NOMO-1 (cell line): ENCODE measurements around the gene ATG4A.

Experiments
- DNase-seq, 2 experiments: peaks; one replicate each; lab custom pipeline; 2025; ENCODE audit not compliant: unreplicated experiment in 2 of 2; lab: John Stamatoyannopoulos, UW

ATG4A gene

DNA sequence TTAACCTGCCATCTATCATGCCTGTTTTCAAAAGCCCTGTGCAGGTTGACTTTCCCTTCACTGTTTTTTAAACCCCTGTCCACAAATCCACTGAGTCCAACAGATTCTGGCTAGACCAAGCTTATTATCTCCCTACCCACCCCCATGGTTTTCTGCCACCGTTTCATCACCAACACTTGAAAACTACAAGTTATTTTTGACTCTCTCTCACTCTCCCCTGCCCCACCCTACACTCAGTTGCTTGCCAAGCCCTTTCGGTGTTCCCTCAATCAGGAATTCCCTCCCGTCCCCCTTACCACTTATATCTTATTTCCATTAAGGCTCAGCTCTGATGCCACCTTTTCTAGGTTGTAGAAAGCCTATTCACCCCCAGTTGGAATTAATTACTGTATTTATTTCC lies 29.7 kb downstream of the ATG4A start:
- DNase-seq = no peak

DNA sequence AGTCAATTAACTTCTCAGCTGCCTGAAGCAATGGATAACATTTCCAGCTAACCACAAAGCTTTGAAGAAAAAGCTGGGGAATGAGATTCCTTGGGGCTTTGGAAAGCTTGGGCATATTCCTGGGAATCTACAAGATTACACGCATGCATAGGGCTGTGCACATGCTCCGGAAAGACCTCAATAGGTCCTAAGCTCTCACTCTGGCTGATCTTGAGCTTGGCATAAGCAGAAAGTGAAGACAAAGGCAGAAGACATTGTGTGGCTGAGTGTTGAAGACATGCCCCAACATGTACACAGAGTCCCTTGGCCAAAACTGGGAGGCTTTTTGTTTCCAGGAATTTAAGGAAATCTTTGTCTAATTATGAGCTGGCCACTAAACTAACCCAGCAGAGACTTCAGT lies 31.2 kb downstream of the ATG4A start:
- DNase-seq = no peak

GRCh38 chrX:108123591-108124366 lies 32.2 kb downstream of the ATG4A start:
- no peak for DNase-seq

DNA sequence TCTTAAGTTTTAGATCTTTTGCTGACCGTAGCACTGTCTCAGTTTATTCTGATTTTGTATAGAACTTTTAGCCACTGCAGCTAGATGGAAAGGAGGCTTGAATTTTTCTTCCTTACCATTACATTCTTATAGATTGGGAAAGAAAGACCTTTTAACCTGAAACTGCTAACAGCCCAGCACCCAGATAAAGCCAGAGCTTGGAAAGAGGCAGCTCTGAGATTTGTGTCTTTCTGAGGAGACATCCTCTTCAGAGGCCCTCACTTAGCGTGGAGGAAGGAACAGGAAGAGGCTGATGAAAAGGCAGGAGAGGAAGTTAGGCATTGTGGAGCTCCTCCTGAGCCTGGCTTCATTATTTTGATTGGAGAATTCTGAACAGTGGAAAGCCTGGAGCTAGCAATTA lies 35.1 kb downstream of the ATG4A start:
- no peak for DNase-seq

DNA sequence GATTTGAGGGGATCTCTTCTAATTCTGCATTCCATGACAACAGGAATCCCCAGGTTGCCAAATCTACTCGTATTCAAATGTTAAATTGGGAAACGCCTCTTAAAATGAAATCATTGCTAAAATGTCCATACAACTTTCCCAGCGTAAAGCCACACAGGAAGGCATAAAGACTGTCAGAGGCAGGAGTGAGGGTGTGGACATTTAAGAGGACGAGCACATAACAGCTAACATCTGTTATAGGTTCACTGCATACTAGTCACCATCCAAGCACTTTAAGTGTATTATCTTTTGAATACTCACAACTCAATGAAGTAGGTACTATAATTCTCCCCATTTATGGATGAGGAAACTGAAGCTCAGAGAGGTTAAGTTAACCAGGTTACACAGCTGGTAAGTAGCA lies 35.6 kb downstream of the ATG4A start:
- DNase-seq = no peak

DNA sequence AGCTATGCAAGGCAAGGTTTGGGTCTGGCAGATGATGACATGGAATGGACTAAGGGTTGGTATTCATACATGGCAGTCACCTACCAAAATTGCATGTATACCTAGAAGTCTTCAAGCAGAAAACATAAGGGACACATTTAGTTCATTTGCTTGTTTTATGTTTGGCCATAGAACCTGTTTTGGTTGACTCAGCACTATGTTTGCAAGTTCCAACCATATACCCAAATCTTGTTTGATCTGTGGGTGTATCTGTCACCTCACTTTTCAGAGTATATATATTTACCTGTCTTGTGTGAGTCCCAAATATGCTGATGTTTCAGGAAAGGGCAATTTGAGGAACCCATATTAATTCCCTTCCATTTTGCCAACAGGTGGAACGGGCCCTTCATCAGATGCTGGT lies 39.3 kb downstream of the ATG4A start:
- no peak for DNase-seq

GRCh38 chrX:108131471-108131870 lies 39.9 kb downstream of the ATG4A start:
- DNase-seq = no peak

DNA sequence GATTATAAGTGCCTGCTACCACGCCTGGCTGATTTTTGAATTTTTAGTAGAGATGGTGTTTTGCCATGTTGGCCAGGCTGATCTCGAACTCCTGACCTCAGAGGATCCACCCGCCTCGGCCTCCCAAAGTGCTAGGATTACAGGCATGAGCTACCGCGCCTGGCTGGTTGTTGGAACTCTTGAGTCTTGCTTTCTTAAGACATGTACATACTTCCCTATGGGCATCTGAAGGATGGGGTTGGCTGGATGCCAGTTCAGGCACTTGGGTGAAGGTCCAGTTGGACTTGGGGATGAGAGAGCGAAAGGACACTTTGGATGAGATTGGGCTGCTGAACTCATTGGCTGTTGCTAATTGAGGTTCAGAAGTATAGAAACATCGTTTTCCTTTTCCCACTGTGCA lies 40.5 kb downstream of the ATG4A start:
- no peak for DNase-seq

- DNase-seq = no peak
Observed at GRCh38 chrX:108132876-108133275, 41.3 kb downstream of the ATG4A start.

GRCh38 chrX:108134724-108135123 lies 43.1 kb downstream of the ATG4A start:
- no peak for DNase-seq

DNA sequence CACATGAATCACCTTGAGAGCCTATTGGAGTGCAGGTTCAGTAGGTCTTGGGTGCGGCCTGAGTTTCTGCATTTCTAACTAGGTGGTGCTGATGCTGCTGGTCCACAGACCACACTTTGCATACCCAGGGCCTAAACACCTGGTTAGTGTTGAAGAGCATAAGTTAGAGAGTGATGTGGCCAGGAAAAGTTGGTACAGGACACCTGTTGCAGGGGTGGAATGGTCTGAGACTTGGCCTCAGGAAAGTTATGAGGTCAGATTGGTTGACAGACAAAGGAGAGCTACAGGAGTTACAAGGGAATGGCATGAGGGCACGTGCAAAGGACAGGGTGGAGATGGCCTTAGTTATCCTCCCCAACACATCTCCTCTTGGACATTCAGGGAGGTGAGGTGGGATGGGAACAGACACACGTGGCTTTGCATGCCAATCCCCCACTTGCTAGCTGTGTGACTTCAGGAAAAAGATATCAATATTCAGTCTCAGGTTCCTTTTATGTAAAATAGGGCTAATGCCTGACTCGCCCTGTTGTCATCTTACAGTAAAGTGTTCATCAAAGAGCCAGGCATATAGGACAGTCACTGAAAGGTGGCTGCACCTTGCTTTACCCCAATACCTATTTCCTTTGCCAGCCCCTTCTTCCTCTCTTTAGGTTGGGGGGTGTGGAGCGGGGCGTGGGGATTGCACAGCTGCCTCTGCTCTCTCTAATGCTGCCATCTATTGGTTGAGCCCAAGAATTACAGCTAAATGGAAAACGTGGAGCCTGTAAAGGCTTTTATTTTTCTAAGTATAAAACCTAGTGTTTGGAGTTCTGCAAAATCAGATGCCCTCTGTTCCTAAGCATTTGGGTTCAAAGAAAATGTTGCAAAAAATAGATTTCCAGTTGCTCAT lies 47.5 kb downstream of the ATG4A start:
- DNase-seq = peak in 1 of 2 experiments; percentile 14

DNA sequence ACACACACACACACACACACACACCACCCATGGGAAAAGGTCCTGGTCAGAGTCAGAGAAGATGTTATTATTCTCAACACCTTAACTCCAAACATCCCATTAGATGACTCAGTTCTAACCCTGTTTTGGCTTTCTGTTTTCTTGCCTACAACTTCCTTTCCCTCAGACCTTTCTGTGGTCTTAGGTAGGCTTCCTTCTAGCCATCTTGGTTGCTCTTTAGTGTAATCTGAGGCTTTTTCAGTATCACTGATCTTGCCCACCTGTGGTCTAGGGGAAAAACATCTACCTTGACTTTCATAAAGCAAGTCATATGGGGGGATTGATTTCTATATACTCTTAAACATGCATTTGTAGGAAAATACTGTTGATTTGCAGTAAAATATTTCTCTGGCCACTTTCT lies 56.9 kb downstream of the ATG4A start:
- no peak for DNase-seq

DNA sequence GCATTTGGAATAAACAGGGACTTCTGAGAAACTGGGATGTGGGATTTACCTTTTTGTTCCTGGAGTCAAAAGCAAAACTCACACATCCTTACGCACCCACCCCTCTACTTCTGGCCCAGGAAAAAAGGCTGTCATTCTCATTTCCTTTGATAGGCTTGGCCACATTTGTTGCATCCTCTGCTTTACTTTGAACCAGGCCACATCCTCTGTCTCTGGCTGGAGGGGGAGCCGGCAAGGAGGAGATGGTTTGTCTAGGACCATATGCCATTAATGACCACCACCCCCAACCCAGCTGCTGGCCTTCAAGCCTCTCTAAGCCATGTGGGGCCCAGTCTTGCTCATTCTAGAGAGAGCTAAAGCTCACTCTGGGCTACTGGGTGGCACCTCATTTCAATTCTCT lies 64.5 kb downstream of the ATG4A start:
- DNase-seq = no peak

- DNase-seq = no peak
Observed at GRCh38 chrX:108156934-108157466, 65.4 kb downstream of the ATG4A start.

DNA sequence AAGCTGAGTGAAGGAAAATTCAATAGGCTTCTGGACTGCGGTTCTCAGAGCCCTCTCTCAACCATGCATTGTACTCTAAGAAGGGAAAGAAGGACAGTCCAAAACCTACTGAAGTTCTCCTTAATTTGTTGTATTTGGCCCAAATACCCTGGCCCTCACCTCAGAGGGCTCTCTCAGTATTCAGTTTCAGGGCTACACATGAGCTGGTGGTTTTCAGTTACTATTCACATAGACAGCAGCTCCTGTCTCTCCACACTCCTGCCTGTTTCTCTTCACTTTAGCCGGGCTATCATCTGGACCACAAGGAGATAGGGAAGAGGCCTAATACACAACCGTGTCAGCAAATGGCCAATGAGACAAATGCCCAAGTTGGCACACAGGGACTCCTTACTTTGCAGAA lies 66.0 kb downstream of the ATG4A start:
- DNase-seq = no peak

DNA sequence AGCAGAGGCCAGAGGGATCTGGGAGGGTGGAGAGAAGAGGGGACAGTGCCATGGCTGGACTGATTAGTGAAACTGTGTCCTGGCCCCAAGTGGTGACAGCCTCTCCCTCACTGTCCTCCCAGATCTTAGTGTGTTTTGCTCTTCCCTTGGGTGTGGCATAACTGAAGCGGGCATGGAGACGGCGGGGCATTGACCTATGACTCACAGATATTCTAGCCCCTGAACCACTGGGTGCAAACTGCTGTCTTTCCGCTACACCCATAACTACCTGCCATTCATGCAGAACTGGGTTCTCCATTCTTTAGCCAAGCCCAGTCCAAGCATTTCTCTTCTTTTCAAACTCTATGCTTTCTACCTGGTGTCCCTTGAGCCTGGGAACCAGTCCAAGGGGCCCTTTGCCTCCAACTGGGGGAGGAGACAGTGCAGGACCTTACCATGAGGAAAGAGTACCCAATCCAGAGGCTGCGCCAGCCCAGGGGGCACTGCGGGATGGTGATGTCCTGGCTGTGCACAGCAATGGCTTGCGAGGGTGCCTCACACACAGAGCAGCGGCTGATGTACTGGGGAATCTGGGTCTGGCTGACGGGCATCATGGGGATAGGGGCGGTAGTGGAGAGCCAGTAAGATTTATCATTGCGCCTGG lies 67.6 kb downstream of the ATG4A start:
- no peak for DNase-seq

GRCh38 chrX:108160309-108160708 lies 68.7 kb downstream of the ATG4A start:
- DNase-seq = no peak

DNA sequence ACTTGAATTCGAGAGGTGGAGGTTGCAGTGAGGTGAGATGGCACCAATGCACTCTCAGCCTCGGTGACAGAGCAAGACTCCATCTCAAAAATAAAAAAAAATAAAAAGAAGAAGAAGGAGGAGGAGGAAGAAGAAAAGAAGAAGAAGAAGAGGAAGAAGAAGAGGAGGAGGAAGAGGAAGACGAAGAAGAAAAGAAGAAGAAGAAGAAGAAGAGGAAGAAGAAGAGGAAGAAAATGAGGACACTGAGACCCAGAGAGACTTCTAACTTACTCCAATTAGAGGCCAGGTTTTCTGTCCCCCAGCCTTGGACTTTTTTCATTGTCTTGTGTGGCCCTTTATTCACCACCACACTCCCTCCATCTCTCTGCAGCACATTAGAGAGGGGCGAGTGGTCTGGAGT lies 70.7 kb downstream of the ATG4A start:
- DNase-seq = no peak

DNA sequence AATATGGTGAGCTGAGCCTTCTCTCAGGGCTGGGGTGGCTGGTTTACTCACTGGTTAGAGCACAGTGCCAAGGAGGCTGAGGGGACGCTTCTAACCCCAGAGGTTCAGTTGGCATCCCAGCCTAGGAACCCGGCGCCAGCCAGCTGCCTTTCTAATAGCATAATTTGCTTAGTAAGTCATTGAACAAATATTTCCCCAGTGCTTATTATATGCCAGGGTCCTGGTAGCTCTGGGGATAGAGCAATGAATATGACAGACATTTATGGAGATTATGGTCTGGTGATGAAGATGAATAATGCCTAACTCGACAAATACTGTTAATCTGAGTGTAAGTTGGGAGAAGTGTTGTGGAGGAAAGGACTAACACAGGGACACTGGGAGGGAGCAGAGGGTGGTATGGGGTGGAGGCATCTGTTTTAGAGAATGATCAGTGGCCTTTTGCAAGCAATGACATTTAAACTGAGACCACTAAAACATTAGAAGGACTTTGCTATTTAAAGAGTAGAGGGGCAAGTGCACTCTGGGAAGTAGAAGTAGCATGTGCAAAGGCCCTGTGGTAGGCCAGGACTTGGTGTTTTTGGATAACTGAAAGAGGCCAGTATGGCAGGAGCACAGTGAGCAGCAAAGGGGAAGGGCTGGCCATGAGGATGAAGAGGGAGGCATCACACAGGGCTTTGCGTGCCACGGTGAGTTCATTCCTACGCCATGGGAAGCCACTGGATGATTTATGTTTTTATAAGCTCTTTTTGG lies 71.9 kb downstream of the ATG4A start:
- no peak for DNase-seq

DNA sequence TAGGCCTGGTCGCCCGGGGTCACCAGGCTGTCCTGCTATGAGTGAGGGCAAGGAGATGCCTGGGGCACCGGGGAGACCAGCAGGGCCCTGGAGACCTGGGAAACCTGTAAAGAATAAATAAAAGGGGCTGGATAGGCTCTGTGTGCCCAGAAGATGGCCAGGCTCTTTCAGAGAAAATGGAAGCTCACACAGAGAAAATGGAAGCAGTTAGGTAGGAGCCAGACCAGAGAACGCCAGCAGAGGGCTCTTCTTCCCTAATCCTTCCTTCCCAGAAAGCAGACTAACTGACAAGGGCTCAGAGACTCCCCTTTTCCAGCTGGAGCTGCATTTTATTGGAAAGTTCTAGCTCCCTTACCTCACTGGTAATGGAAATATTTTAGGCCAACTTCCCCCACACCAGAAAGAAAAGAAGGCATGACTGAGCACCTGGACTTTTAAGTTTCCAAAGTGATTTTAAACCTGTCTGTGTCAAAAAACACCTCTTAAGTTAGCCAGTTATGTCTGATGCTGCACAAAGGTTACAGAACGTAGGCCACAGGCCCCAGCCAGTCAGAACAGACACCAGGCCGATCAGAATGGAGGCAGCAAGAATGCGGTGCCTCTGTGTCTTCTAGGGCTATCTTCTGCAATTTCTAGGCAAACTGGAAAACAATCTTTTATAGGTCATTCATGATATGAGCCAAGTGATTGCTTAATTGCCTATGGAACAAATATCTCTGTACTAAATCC lies 74.0 kb downstream of the ATG4A start:
- DNase-seq = no peak
